ENCODE results near the gene SLC24A3. TPM values are rescaled to one million over a fixed set of nuclear protein-coding genes. Genes with fewer than 3 reads are reported as not detected.
A peak's percentile ranks its signal among the peaks of the same experiment; 100 is the strongest.

SLC24A3 gene
- total RNA-seq, 4 donors from 2014 or later = 12.9 to 49.8 (median 27.6) TPM

GRCh38 chr20:19756761-19757486 is 544.5 kb downstream of the SLC24A3 start:
- Histone ChIP-seq H3K4me1 (peaks cover 0 to 4% of the 10 kb centered on the region in 2 donors), H3K4me3 (peak overlapping the region; percentile 73 to 82)
- DNase-seq = no peak

GRCh38 chr20:19757487-19758132 is 545.2 kb downstream of the SLC24A3 start:
- Histone ChIP-seq H3K27me3 (no peaks in the 10 kb centered on the region), H3K27ac (peak overlapping the region; percentile 95 to 96), H3K4me1 (peaks cover 0 to 4% of the 10 kb centered on the region in 2 donors), H3K9me3 (no peaks in the 10 kb centered on the region), H3K36me3 (no peaks in the 10 kb centered on the region), H3K4me3 (peak overlapping the region; percentile 73 to 82)
- intact Hi-C loops (cut with DNase I; ENCODE audit: low total_unique reads) = no loop called here
- TF ChIP-seq CTCF (IDR thresholded peaks at IDR 0.05) = no peak
- peak in 1 of 2 donors; percentile 39 for TF ChIP-seq POLR2A (IDR thresholded peaks at IDR 0.05)
- peak; percentile 88 to 90 for DNase-seq

More at GRCh38 chr20:19756761-19757486, 544.5 kb downstream of the SLC24A3 start:
- Histone ChIP-seq H3K27me3 (no peaks in the 10 kb centered on the region), H3K36me3 (no peaks in the 10 kb centered on the region), H3K27ac (peak overlapping the region; percentile 95 to 96), H3K9me3 (no peaks in the 10 kb centered on the region)
- no peak for TF ChIP-seq CTCF (IDR thresholded peaks at IDR 0.05)
- TF ChIP-seq POLR2A (IDR thresholded peaks at IDR 0.05) = peak in 1 of 2 donors; percentile 39
- intact Hi-C loops (cut with DNase I; ENCODE audit: low total_unique reads) = no loop called here

GRCh38 chr20:19758133-19758500 is 545.7 kb downstream of the SLC24A3 start, which contains the start of gene RIN2:
RIN2 (plus strand) TSS chr20:19758258; CDS start chr20:19889602, 131,344 bp downstream.
- Histone ChIP-seq H3K4me1 (peaks cover 0 to 4% of the 10 kb centered on the region in 2 donors), H3K9me3 (no peaks in the 10 kb centered on the region), H3K4me3 (peak within 1 kb of the TSS; percentile 73 to 82), H3K36me3 (no peaks in the 10 kb centered on the region), H3K27ac (peak within 1 kb of the TSS; percentile 95 to 96), H3K27me3 (no peaks in the 10 kb centered on the region)
- DNase-seq = no peak
- intact Hi-C loops (cut with DNase I; ENCODE audit: low total_unique reads) = no loop called here
- TF ChIP-seq POLR2A (IDR thresholded peaks at IDR 0.05) (no peak), CTCF (IDR thresholded peaks at IDR 0.05) (no peak)

GRCh38 chr20:19758501-19759331 is 546.3 kb downstream of the SLC24A3 start:
- Histone ChIP-seq H3K4me1 (peaks cover 0 to 4% of the 10 kb centered on the region in 2 donors), H3K9me3 (no peaks in the 10 kb centered on the region), H3K36me3 (no peaks in the 10 kb centered on the region), H3K27ac (peak overlapping the region; percentile 95 to 96), H3K27me3 (no peaks in the 10 kb centered on the region), H3K4me3 (peak overlapping the region; percentile 73 to 82)
- TF ChIP-seq POLR2A (IDR thresholded peaks at IDR 0.05) = no peak
- TF ChIP-seq CTCF (IDR thresholded peaks at IDR 0.05) = peak in 1 of 4 experiments; percentile 13
- DNase-seq = peak; percentile 55 to 64
- intact Hi-C loops (cut with DNase I; ENCODE audit: low total_unique reads) = no loop called here
